Effector memory CD4-positive, alpha-beta T cell (primary cell): ENCODE data around the gene TNFRSF21.
"Not testable (repeated sequence)": the region's sequence is repeated elsewhere in the genome, so short reads cannot be mapped to it uniquely, and the experiment has no call there.

Experiments
- DNase-seq, 3 donors: peaks; one replicate each; pipeline ENCODE4 v3.0.0-alpha.2; 2020
- H3K27ac ChIP-seq: 2 replicates; pipeline ENCODE4 v1.7.0; 2013; ENCODE audit warnings: mild to moderate bottlenecking, low read length, moderate library complexity; ENCODE audit not compliant: insufficient read depth, poor library complexity, severe bottlenecking
- H3K27me3 ChIP-seq: replicated peaks from 2 replicates; pipeline ENCODE4 v1.7.0; 2013; ENCODE audit warnings: mild to moderate bottlenecking, low read length; ENCODE audit not compliant: insufficient read depth, control insufficient read depth, poor library complexity, severe bottlenecking
- H3K36me3 ChIP-seq: 2 replicates; pipeline ENCODE4 v1.7.0; 2013; ENCODE audit warnings: mild to moderate bottlenecking, low read length, moderate library complexity; ENCODE audit not compliant: control insufficient read depth, insufficient read depth
- H3K4me1 ChIP-seq: 2 replicates; pipeline ENCODE4 v1.7.0; 2013; ENCODE audit warnings: low read length, mild to moderate bottlenecking; ENCODE audit not compliant: control insufficient read depth, insufficient read depth, poor library complexity, severe bottlenecking
- H3K4me3 ChIP-seq: 2 replicates; pipeline ENCODE4 v1.7.0; 2013; ENCODE audit warnings: low read length, low read depth, mild to moderate bottlenecking; ENCODE audit not compliant: insufficient read depth, poor library complexity, severe bottlenecking
- H3K9me3 ChIP-seq: 2 replicates; pipeline ENCODE4 v1.7.0; 2013; ENCODE audit warnings: mild to moderate bottlenecking, low read length, moderate library complexity; ENCODE audit not compliant: control insufficient read depth

The TNFRSF21 gene

GRCh38 chr6:47235421-47235820 lies 74.3 kb downstream of the TNFRSF21 start:
- Histone ChIP-seq H3K4me1 (no peaks in the 10 kb centered on the region), H3K27ac (no peak overlapping the region), H3K9me3 (no peaks in the 10 kb centered on the region), H3K27me3 (no peaks in the 10 kb centered on the region), H3K4me3 (no peak overlapping the region), H3K36me3 (no peaks in the 10 kb centered on the region)
- no peak for DNase-seq

GRCh38 chr6:47234266-47234933 lies 75.3 kb downstream of the TNFRSF21 start:
- DNase-seq: no peak
- H3K36me3 ChIP-seq: no peaks in the 10 kb centered on the region
- H3K4me1 ChIP-seq: no peaks in the 10 kb centered on the region
- H3K9me3 ChIP-seq: no peaks in the 10 kb centered on the region
- H3K4me3 ChIP-seq: no peak overlapping the region
- H3K27ac ChIP-seq: no peak overlapping the region
- H3K27me3 ChIP-seq: no peaks in the 10 kb centered on the region

DNA sequence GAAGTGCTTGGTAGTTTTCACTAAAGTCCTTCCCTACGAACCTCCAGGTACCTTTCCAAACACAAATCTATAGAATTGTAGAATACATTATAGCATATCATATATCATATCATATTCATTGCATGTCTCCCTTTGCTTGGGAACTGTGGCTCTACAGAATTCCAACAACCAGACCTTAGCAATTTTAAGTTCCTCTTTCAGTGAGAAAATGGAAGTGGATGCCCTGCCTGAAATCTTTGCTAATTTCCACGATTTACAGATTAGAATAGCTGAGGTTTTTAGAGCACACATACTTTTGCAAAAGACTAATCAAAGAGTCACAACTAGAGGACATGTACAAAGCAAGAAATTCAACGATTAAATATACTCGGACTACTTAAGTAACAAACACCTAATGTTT lies 78.6 kb downstream of the TNFRSF21 start:
- H3K4me1 ChIP-seq: no peaks in the 10 kb centered on the region
- no peaks in the 10 kb centered on the region for H3K36me3 ChIP-seq
- H3K4me3 ChIP-seq: no peak overlapping the region
- no peak overlapping the region for H3K27ac ChIP-seq
- no peaks in the 10 kb centered on the region for H3K27me3 ChIP-seq
- no peak for DNase-seq
- no peaks in the 10 kb centered on the region for H3K9me3 ChIP-seq

DNA sequence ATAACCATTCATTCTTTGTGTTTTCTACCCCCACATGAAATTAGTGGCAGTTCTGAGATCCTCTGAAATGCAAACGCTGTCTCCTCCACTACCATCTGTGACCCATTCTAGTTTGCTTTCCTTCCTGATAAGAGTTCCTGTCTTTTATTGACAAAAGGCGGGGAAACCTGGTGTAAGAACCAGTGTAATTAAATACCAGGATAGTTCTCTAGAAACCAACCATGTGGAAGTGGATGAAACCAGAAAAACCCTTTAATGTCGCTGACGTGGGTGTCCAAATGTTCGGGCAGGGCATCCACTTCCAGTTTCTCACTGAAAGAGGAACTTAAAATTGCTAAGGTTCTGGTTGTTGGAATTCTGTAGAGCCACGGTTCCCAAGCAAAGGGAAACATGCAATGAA lies 79.1 kb downstream of the TNFRSF21 start:
- no peaks in the 10 kb centered on the region for H3K9me3 ChIP-seq
- H3K4me3 ChIP-seq: no peak overlapping the region
- no peaks in the 10 kb centered on the region for H3K27me3 ChIP-seq
- H3K36me3 ChIP-seq: no peaks in the 10 kb centered on the region
- no peaks in the 10 kb centered on the region for H3K4me1 ChIP-seq
- no peak overlapping the region for H3K27ac ChIP-seq
- DNase-seq: no peak

DNA sequence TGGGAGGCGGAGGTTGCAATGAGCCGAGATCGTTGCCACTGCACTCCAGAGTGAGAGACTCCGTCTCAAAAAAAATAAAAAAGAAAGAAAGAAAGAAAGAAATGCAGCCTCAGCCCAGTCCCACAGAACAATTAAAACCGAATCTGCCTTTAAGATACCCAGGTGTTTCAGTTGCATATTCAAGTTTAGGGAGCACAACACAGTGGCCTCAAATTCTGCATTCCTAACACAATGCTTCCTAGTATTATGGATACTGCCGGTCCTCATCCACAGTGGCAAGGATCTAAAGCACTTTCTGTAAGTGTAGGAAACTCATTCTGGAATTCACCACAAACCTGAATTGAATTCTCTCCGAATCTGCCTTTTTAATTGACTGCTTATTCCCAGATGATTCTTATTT lies 80.5 kb downstream of the TNFRSF21 start:
- H3K27me3 ChIP-seq: no peaks in the 10 kb centered on the region
- H3K27ac ChIP-seq: no peak overlapping the region
- DNase-seq: no peak
- no peak overlapping the region for H3K4me3 ChIP-seq
- no peaks in the 10 kb centered on the region for H3K4me1 ChIP-seq
- H3K9me3 ChIP-seq: no peaks in the 10 kb centered on the region
- H3K36me3 ChIP-seq: no peaks in the 10 kb centered on the region

DNA sequence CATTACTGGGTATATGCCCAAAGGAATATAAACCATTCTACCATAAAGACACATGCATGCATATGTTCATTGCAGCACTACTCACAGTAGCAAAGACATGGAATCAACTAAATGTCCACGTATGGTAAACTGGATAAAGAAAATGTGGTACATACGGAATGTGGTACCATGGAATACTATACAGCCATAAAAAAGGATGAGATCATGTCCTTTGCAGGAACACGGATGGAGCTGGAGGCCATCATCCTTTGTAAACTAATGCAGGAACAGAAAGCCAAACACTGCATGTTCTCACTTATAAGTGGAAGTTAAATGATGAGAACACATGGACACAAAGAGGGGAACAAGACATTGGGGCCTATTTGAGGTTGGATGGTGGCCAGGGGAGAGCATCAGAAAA lies 81.6 kb downstream of the TNFRSF21 start:
- not testable (repeated sequence) for H3K4me1 ChIP-seq, H3K27ac ChIP-seq, H3K27me3 ChIP-seq, H3K36me3 ChIP-seq, DNase-seq, H3K4me3 ChIP-seq, H3K9me3 ChIP-seq

- not testable (repeated sequence) for H3K27me3 ChIP-seq, DNase-seq, H3K27ac ChIP-seq, H3K4me3 ChIP-seq, H3K36me3 ChIP-seq, H3K9me3 ChIP-seq, H3K4me1 ChIP-seq
Observed at GRCh38 chr6:47223251-47223650, 86.5 kb downstream of the TNFRSF21 start.

DNA sequence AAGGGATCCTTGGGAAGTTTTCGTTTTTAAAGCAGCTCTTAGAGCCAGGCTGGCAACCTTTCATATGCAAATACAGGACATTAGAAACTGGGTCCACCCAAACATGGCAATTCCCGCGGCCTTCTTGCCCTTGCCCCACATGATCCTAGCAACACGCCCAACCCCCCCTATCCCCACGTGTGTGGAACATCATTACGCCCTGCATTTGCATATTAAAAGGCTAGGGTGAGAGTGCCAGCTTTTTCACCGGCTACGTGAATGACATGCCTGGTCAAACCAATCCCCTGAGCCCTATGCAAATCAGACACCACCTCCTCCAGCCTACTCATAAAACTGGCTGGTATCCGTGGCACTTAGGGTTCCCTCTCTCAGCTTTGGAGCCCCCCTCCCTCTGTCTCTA lies 88.1 kb downstream of the TNFRSF21 start:
- Histone ChIP-seq H3K27me3 (no peaks in the 10 kb centered on the region), H3K9me3 (no peaks in the 10 kb centered on the region), H3K27ac (no peak overlapping the region), H3K4me1 (no peaks in the 10 kb centered on the region), H3K36me3 (no peaks in the 10 kb centered on the region), H3K4me3 (no peak overlapping the region)
- no peak for DNase-seq

GRCh38 chr6:47209632-47210031 lies 100.1 kb downstream of the TNFRSF21 start:
- no peaks in the 10 kb centered on the region for H3K27me3 ChIP-seq
- H3K4me1 ChIP-seq: no peaks in the 10 kb centered on the region
- DNase-seq: no peak
- H3K36me3 ChIP-seq: no peaks in the 10 kb centered on the region
- no peaks in the 10 kb centered on the region for H3K9me3 ChIP-seq
- H3K4me3 ChIP-seq: no peak overlapping the region
- H3K27ac ChIP-seq: no peak overlapping the region

GRCh38 chr6:47207261-47207660 lies 102.4 kb downstream of the TNFRSF21 start:
- Histone ChIP-seq H3K27me3 (no peaks in the 10 kb centered on the region), H3K36me3 (no peaks in the 10 kb centered on the region), H3K9me3 (no peaks in the 10 kb centered on the region), H3K4me1 (no peaks in the 10 kb centered on the region), H3K4me3 (no peak overlapping the region), H3K27ac (no peak overlapping the region)
- DNase-seq: no peak
